Right ventricle myocardium inferior (tissue), 1 donor: ENCODE data around the gene BICDL1. TPM values are rescaled to one million over a fixed set of nuclear protein-coding genes. Genes with fewer than 3 reads are reported as not detected.
A peak's percentile ranks its signal among the peaks of the same experiment; 100 is the strongest.

ENCODE experiments used
- ATAC-seq: fragments of 200-7000 bp; cut with Tn5 transposase; one replicate; pipeline ENCODE4 v1.9.1; 2020; ENCODE audit warnings: mild to moderate bottlenecking, moderate library complexity
- DNase-seq: peaks from one replicate; pipeline ENCODE4 v3.0.0; 2021; ENCODE audit errors: missing footprints
- intact Hi-C: fragments of 100-400 bp; cut with DNase I; formaldehyde crosslinking; loops from one replicate; pipeline ENCODE4 v1.11.0; 2022
- total RNA-seq: library from RNA; stranded (reverse); fragmentation: NEBNext Ultra II Directional; extraction: Animal tissue kit (Norgen Biotek cat#: 25700); gene quantifications from one replicate; pipeline ENCODE4 v1.2.1, GENCODE V29; 2021
- donor health status: DM: no; HTN: yes; CAD: no; lungs with severe emphysema.

Gene BICDL1
- total RNA-seq, 1 donor from 2014 or later, result 0.87 TPM

GRCh38 chr12:120132863-120133385 lies 143.9 kb downstream of the BICDL1 start:
- ATAC-seq (peak; percentile 59), DNase-seq (no peak)
- intact Hi-C loops, result no loop called here

- no peak for ATAC-seq
- intact Hi-C loops, result no loop called here
- DNase-seq, result no peak
These were observed 145.4 kb downstream of the BICDL1 start for GRCh38 chr12:120134307-120134980.

DNA sequence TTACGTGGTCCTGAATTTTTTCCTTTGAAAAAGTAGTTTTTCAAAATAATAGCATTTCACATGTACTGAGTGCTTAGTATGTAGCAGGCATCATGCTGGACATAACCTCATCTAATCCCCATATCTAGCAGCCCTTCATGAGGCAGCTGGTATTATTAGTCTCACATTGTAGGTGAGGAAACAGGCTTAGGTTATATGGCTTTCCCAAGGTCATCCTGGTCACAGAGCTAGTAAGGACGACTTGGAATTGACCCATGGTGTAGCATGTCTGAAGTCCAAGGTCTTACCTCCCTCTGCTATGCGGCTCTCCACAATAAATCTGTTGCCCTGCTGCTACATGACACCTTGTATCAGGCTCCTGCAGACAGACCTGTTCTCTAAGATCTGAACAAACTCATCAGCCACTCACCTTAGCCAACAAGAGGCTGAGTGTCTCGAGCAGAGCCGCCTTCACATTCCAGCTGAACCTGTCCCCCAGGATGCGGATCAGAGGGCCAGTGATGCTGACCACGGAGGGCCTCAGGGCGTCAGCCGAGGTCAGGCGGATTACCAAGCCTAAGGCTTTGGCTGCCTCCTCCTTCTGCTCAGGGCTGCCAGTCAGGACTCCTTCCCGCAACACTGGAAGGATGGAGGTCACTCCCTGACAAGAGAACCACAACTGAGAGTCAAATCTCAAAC lies 147.2 kb downstream of the BICDL1 start:
- intact Hi-C loops, result no loop called here
- no peak for DNase-seq
- no peak for ATAC-seq

DNA sequence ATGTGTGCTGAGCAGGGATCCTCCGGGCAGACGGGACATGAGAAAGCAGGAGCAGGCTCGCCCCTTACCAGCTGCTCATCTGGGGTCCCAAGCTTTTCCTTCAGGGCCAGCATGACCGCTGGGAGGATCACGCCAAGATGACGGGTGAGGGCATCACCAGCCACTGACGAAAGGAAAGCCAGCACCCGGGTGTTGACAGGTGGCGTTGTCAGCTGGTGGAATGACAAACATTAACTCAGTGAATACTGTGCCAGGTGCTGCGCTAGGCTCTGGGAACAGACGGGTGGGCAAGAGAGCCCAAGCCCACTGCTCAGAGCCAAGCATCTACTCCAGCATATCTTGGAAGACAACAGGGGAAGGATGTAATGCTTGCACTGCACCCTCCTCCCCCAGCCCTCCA lies 148.8 kb downstream of the BICDL1 start:
- intact Hi-C loops, result no loop called here
- ATAC-seq (no peak), DNase-seq (no peak)

DNA sequence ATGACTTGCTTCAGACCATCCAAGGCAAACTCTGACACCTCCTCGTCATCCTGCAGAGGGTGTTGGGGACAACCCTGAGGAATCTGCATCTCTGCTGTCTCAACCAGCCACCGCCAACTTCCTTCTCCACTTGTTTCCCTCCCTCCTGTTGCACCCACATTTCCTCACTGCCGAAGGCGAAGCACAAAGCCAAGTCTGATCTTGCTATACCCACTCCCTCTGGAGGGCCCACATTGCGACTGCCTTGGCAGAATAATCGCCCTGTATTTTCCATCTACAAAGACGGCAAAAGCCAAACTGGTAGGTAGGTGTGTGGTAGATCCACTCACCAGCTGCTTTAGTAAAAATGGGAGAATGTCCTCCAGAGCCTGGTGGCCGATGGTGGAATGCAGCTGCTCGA lies 149.3 kb downstream of the BICDL1 start:
- intact Hi-C loops, result no loop called here
- DNase-seq, result no peak
- no peak for ATAC-seq

DNA sequence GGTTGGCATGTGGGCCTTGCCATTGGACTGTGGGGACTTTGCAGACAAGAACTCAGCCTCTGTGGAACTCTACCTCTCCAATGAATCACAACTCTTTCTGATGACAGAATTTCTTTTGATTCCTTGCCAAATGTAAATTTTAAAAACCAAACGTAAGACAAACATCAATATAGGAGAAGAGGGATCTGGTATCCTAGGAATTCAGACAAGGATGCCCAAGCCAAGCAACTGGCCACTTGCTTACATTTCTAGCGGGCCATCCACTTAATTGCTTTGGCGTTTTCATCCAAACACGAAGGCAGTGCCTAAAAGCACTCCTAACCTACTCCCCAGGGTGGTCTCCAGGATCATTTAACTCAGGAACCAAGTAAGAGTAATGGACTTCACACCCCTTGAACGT lies 150.9 kb downstream of the BICDL1 start:
- ATAC-seq (no peak), DNase-seq (no peak)
- intact Hi-C loops, result no loop called here

- DNase-seq (no peak), ATAC-seq (no peak)
- intact Hi-C loops, result no loop called here
These were observed 151.6 kb downstream of the BICDL1 start for GRCh38 chr12:120140603-120141002.

- no peak for ATAC-seq
- intact Hi-C loops, result no loop called here
- no peak for DNase-seq
These were observed 152.3 kb downstream of the BICDL1 start for GRCh38 chr12:120141336-120141735.

DNA sequence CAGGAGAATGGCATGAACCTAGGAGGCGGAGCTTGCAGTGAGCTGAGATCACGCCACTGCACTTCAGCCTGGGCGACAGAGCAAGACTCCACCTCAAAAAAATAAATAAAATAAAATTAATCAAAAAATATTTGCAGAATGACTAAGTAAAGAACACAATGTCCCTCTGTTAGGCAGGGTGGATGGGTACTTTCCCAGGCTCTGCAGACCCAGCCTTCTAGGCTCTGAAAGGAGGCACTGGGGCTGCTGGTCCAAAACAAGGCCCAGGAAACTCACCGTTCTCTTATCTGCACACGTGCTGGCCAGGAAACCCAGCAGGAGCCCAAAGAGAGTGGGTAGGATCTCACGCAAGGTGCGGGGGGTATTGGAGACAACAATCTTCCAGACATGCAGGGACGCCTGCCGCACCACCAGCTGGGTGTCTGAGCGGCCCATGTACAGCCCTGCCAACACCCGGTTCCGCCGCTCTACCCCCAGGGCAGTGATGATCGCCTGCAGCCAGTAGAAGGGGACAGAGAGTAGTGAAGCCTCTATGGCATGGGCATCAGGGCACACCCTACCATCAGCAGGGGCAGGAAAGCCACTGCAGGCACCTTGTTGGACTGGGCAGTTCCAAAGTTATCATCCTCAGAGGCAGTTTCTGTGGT lies 153.3 kb downstream of the BICDL1 start:
- intact Hi-C loops, result no loop called here
- no peak for ATAC-seq
- no peak for DNase-seq

Other genes starting within 250 kb of the BICDL1 start
- gene CIT, start 111.9 kb upstream of the BICDL1 start, total RNA-seq, result 1.1 TPM
- 25.6 TPM for gene RAB35, start 127.5 kb downstream of the BICDL1 start, total RNA-seq
- 35.7 TPM for gene GCN1, start 205.5 kb downstream of the BICDL1 start, total RNA-seq
- gene RPLP0, start 211.9 kb downstream of the BICDL1 start, total RNA-seq, result 892 TPM